K562 (cell line): ENCODE data around the gene FOXP3. TPM values are rescaled to one million over a fixed set of nuclear protein-coding genes. Genes with fewer than 3 reads are reported as not detected.

Experiments
- BCL6 ChIP-seq: fragments of 250-450 bp; sonication (Bioruptor Pico); IDR thresholded peaks from 2 replicates; pipeline ENCODE4 v1.4.0; 2020
- CBFA2T3 ChIP-seq: fragments of 450-650 bp; IDR thresholded peaks from 2 replicates; pipeline ENCODE4 v1.6.1; 2017
- CBX2 ChIP-seq: fragments of 200-600 bp; sonication (generic); IDR thresholded peaks from one replicate; pipeline ENCODE4 v1.6.1; 2012; ENCODE audit warnings: mild to moderate bottlenecking, low read length, inconsistent platforms; ENCODE audit not compliant: insufficient read depth, poor library complexity, severe bottlenecking
- CBX3 ChIP-seq, 2 experiments: IDR thresholded peaks; 1 replicate in 1 of 2; 2 replicates in 1 of 2; pipeline ENCODE4 v1.6.1; 2012; ENCODE audit warnings: inconsistent platforms in 2 of 2, low read length in 2 of 2, borderline replicate concordance in 1 of 2, control low read depth in 1 of 2
- CREB5 ChIP-seq: fragments of 250-450 bp; sonication (Bioruptor Pico); IDR thresholded peaks from 2 replicates; pipeline ENCODE4 v1.5.0; 2020; ENCODE audit warnings: mild to moderate bottlenecking
- CREM ChIP-seq: IDR thresholded peaks from 2 replicates; pipeline ENCODE4 v1.6.1; 2014; ENCODE audit warnings: antibody characterized with exemption, low read depth
- FOXJ2 ChIP-seq: fragments of 200-800 bp; sonication (Bioruptor generic); IDR thresholded peaks from 2 replicates; pipeline ENCODE4 v1.6.1; 2016; ENCODE audit warnings: missing genetic modification characterization, missing compliant biosample characterization
- GTF2A2 ChIP-seq: IDR thresholded peaks from 2 replicates; pipeline ENCODE4 v1.6.1; 2016; ENCODE audit warnings: mild to moderate bottlenecking, missing genetic modification characterization, missing compliant biosample characterization
- HNRNPLL ChIP-seq: fragments of 200-400 bp; formaldehyde crosslinking; IDR thresholded peaks from 2 replicates; pipeline ENCODE4 v1.6.1; 2017; ENCODE audit warnings: low read length, low read depth, mild to moderate bottlenecking; ENCODE audit not compliant: poor library complexity, severe bottlenecking
- IRF1 ChIP-seq: sonication (generic); formaldehyde crosslinking; IDR thresholded peaks from 2 replicates; pipeline ENCODE4 v1.8.0; 2022; ENCODE audit warnings: missing genetic modification reagents, mild to moderate bottlenecking, borderline replicate concordance
- KLF13 ChIP-seq: fragments of 450-650 bp; IDR thresholded peaks from 2 replicates; pipeline ENCODE4 v1.6.1; 2016; ENCODE audit warnings: missing genetic modification characterization, low read depth, mild to moderate bottlenecking, missing compliant biosample characterization, moderate library complexity, borderline replicate concordance
- MED1 ChIP-seq: sonication (generic); formaldehyde crosslinking; IDR thresholded peaks from 2 replicates; pipeline ENCODE4 v1.8.1; 2023; ENCODE audit warnings: missing genetic modification reagents, borderline replicate concordance
- NONO ChIP-seq, 2 experiments: fragments of 200-400 bp in 1 of 2; fragments of 450-650 bp in 1 of 2; formaldehyde crosslinking in 1 of 2; IDR thresholded peaks; 2 replicates each; pipeline ENCODE4 v1.6.1; 2017; ENCODE audit warnings: low read depth in 2 of 2, mild to moderate bottlenecking in 2 of 2, moderate library complexity in 2 of 2, low read length in 1 of 2
- PHB2 ChIP-seq: fragments of 450-650 bp; IDR thresholded peaks from 2 replicates; pipeline ENCODE4 v1.6.1; 2017; ENCODE audit warnings: low read depth
- RNF2 ChIP-seq: sonication (generic); IDR thresholded peaks from 2 replicates; pipeline ENCODE4 v1.6.1; 2016
- SNIP1 ChIP-seq: fragments of 450-650 bp; IDR thresholded peaks from 2 replicates; pipeline ENCODE4 v1.7.1; 2017; ENCODE audit warnings: low read depth, mild to moderate bottlenecking
- SRSF9 ChIP-seq: fragments of 200-400 bp; formaldehyde crosslinking; IDR thresholded peaks from 2 replicates; pipeline ENCODE4 v1.6.1; 2017; ENCODE audit warnings: low read depth, low read length, borderline replicate concordance
- TEAD1 ChIP-seq, 2 experiments: fragments of 450-650 bp in 1 of 2; sonication (generic) in 1 of 2; formaldehyde crosslinking; IDR thresholded peaks; 2 replicates each; pipeline versions ENCODE4 v1.4.0 to v1.8.0; 2020 to 2022; ENCODE audit warnings: mild to moderate bottlenecking in 2 of 2, missing genetic modification reagents in 1 of 2
- TGIF2 ChIP-seq: sonication (generic); formaldehyde crosslinking; IDR thresholded peaks from 2 replicates; pipeline ENCODE4 v1.8.1; 2022; ENCODE audit warnings: mild to moderate bottlenecking, missing genetic modification reagents, moderate library complexity
- ZC3H4 ChIP-seq: sonication (generic); formaldehyde crosslinking; IDR thresholded peaks from 2 replicates; pipeline ENCODE4 v1.9.0; 2021; ENCODE audit warnings: missing genetic modification reagents, borderline replicate concordance
- ZHX1 ChIP-seq: fragments of 150-350 bp; conservative IDR thresholded peaks from 2 replicates; pipeline ENCODE4 v1.6.1; 2014; ENCODE audit warnings: low read length
- ZNF133 ChIP-seq: fragments of 250-450 bp; sonication (Bioruptor Pico); IDR thresholded peaks from 2 replicates; pipeline ENCODE4 v1.4.0; 2020; ENCODE audit warnings: mild to moderate bottlenecking
- ZNF263 ChIP-seq: sonication (generic); formaldehyde crosslinking; IDR thresholded peaks from 2 replicates; pipeline ENCODE4 v1.8.0; 2022; ENCODE audit warnings: mild to moderate bottlenecking, missing genetic modification reagents, borderline replicate concordance
- ZNF347 ChIP-seq: fragments of 450-650 bp; formaldehyde crosslinking; IDR thresholded peaks from 2 replicates; pipeline ENCODE4 v1.4.0; 2020; ENCODE audit warnings: low read depth, mild to moderate bottlenecking, moderate library complexity
- ZNF444 ChIP-seq: fragments of 250-450 bp; sonication (Bioruptor Pico); IDR thresholded peaks from 2 replicates; pipeline ENCODE4 v1.4.0; 2020; ENCODE audit warnings: mild to moderate bottlenecking, moderate library complexity
- ZNF551 ChIP-seq: fragments of 250-450 bp; sonication (Bioruptor Pico); IDR thresholded peaks from 2 replicates; pipeline ENCODE4 v1.5.0; 2021; ENCODE audit warnings: mild to moderate bottlenecking, moderate library complexity
- ZNF583 ChIP-seq: fragments of 250-450 bp; sonication (Bioruptor Pico); IDR thresholded peaks from 2 replicates; pipeline ENCODE4 v1.4.0; 2020
- ZZZ3 ChIP-seq: fragments of 450-650 bp; IDR thresholded peaks from 2 replicates; pipeline ENCODE4 v1.6.1; 2016; ENCODE audit warnings: antibody characterized with exemption, mild to moderate bottlenecking, moderate library complexity
- polyA plus RNA-seq, 8 experiments: library from polyadenylated mRNA; depleted of rRNA in 4 of 8; stranded (reverse) in 5 of 8; unstranded in 3 of 8; fragments of >200 nt; fragmentation: Nextera tagmentation in 2 of 8; fragmentation: Illumina TruSeq in 1 of 8; extraction: Ambion mirVana in 2 of 8; extraction: Trizol in 1 of 8; gene quantifications; 2 replicates each; pipeline versions ENCODE4 v1.2.1 to v1.2.3, GENCODE V29; 2011 to 2014; ENCODE audit warnings: inconsistent platforms in 1 of 8, missing spikeins in 1 of 8
- total RNA-seq, 7 experiments: library from RNA; depleted of rRNA in 6 of 7; stranded (reverse); fragments of >200 nt in 6 of 7; fragmentation: Illumina TruSeq in 2 of 7; extraction: Trizol in 2 of 7; gene quantifications; 2 replicates each; pipeline versions ENCODE4 v1.2.1 to v1.2.3, GENCODE V29; 2011 to 2021; ENCODE audit warnings: low replicate concordance in 1 of 7

Gene FOXP3
- total and polyA plus RNA-seq, 9 of the 15 experiments (the other 6 are each of a cell fraction or from before 2014, with no cell fraction given) = 0.04 to 0.24 (median 0.07) TPM; not detected in 4

GRCh38 chrX:49244207-49244606, 20.3 kb downstream of the FOXP3 start (continued):
- TF ChIP-seq FOXJ2 (tag) = no peak
- TF ChIP-seq TGIF2 (CRISPR knock-in tag) = no peak
- TF ChIP-seq NONO (IDR thresholded peaks at IDR 0.05; ENCODE audit: low read depth in 2 of 2, low read length in 1 of 2) = peak in 1 of 2 experiments; percentile 66; a peak in 1 of 4 replicates
- TF ChIP-seq HNRNPLL = no peak
- TF ChIP-seq ZNF583 = no peak
- no peak for TF ChIP-seq ZC3H4 (CRISPR knock-in tag)
- no peak for TF ChIP-seq SNIP1
- no peak for TF ChIP-seq ZNF133 (CRISPR knock-in tag)
- TF ChIP-seq ZZZ3 = no peak; the same call in 1 of the 2 replicates
- TF ChIP-seq CREB5 (CRISPR knock-in tag) = no peak
- peak; percentile 61; the same call in 1 of the 2 replicates for TF ChIP-seq ZNF263
- no peak for TF ChIP-seq ZNF347
- no peak for TF ChIP-seq RNF2
- TF ChIP-seq CBX2 = no peak
- no peak for TF ChIP-seq ZNF444 (CRISPR knock-in tag)
- TF ChIP-seq KLF13 (tag) = no peak
- TF ChIP-seq ZHX1 = no peak
- no peak for TF ChIP-seq ZNF551
- no peak for TF ChIP-seq BCL6 (CRISPR knock-in tag)
- no peak for TF ChIP-seq TEAD1 (CRISPR knock-in tag; IDR thresholded peaks at IDR 0.05)
- TF ChIP-seq MED1 = no peak
- TF ChIP-seq PHB2 = peak; percentile 99
- peak; percentile 100 for TF ChIP-seq CBFA2T3
- TF ChIP-seq IRF1 (CRISPR knock-in tag) = no peak
- no peak for TF ChIP-seq GTF2A2 (tag)
- TF ChIP-seq CBX3 (IDR thresholded peaks at IDR 0.05; ENCODE audit: borderline replicate concordance in 1 of 2, low read length in 2 of 2) = no peak
- no peak for TF ChIP-seq CREM
- no peak for TF ChIP-seq SRSF9
